CD4-positive, alpha-beta T cell treated with Interleukin-17A for 4 hours (primary cell): ENCODE measurements around the gene OR2G6.

Source experiments
- DNase-seq: peaks from one replicate; pipeline ENCODE4 v3.0.0-alpha.2; 2020; ENCODE audit warnings: mixed read lengths

OR2G6 gene

DNA sequence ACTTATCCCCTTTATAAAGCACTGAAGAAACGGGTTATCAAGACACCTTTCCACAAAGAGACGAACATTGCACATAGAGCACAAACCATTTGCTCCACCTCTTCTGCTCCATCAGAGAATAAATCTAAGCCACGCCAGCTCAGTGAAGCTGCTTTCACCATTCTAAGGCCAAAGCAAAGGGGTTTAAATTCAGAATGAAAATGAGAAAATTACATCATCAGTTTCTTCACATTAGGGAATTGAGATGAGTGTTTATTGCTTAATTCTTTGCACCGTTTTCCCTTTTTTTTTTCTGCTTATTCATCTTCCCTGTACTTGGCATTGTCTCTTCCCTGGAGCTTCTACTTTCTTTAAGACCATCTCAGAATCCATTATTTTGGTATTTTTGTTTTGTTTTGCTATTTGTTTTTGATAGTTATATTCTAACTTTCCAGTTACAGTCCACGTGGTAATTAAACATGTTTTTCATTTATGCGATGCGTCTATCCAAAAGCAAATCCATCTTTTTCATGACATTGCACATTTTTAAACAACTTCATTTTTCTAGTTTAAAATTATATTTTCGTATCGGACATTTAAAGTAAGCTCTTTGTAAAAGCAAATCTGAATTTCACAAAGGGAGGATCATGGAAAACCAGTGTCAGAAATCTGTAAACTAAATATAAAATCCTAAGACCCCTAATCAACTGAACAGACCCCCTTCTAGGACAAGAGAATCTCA is 68.5 kb downstream of the OR2G6 start:
- no peak for DNase-seq
